Effector CD4-positive, alpha-beta T cell (primary cell): Measurements from ENCODE around the gene CCDC91.
"Not testable (repeated sequence)": the region's sequence is repeated elsewhere in the genome, so short reads cannot be mapped to it uniquely, and the experiment has no call there.

Experiments
- DNase-seq: peaks from one replicate; pipeline ENCODE4 v3.0.0-alpha.2; 2020

CCDC91 gene

DNA sequence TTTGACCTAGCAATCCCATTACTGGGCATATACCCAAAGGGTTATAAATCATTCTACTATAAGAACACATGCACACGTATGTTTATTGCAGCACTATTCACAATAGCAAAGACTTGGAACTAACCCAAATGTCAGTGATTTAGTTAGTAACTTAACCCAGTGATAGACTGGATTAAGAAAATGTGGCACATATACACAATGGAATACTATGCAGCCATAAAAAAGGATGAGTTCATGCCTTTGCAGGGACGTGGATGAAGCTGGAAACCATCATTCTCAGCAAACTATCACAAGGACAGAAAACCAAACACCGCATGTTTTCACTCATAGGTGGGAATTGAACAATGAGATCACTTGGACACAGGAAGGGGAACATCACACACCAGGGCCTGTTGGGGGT lies 189.5 kb downstream of the CCDC91 start:
- DNase-seq, result not testable (repeated sequence)

DNA sequence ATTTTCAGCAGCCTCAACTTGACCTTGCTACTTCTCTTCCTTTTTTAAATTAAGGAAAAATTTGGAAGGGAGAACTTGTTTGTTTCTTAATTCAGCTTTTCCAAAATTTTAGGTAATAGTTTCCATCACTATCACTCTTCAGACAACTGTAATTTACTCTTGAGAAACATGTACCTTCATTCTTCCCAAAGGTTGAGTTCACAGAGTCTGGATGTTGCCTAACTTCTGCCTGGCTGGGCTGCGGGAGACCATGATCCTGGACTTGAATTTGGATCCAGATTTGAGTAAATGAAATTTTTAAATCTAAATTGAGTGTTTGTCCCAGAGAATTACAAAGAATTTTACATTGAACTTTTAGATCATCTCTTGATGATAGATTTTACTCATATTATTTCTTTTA lies 193.1 kb downstream of the CCDC91 start:
- no peak for DNase-seq

- DNase-seq, result no peak
Measured at GRCh38 chr12:28388879-28389278, 198.6 kb downstream of the CCDC91 start.

DNA sequence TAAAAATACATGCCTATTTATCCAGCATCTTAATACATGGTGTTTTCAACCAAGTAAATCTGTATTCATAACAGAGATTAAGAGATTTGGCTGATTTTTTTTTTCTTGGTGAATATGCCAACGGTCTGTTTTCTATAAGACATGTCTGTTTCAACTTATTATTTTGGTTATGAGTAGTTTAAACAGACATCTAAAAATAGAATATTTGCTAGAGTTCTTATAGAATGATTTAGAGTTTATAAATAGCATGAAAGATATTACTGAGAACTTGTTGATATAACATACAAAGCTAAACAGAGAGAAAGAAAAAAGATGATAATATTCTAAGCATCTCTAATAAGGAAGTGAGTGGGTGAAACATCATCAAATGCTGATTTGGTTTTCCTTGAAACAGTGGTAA lies 199.9 kb downstream of the CCDC91 start:
- DNase-seq, result no peak

GRCh38 chr12:28390761-28391385 lies 200.6 kb downstream of the CCDC91 start:
- DNase-seq, result no peak

DNA sequence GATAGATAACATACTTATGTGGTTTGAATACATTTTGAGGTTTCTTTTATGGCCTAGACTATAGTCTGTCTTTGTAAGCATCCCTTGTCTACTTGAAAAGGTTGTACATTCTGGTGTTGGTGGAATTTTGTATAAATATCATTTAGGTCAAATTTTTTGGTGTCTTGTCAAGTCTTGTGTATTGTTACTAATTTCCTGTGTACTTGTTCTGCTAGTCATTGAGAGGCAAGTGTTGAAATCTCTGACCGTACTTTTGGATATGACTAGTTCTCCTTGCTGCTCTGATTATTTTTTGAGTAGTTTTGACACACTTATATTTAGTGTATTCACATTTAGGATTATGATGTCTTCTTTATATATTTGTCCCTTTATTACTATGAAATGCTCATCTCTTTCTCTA lies 219.6 kb downstream of the CCDC91 start:
- DNase-seq, result no peak

GRCh38 chr12:28413460-28414109 lies 223.3 kb downstream of the CCDC91 start:
- no peak for DNase-seq

DNA sequence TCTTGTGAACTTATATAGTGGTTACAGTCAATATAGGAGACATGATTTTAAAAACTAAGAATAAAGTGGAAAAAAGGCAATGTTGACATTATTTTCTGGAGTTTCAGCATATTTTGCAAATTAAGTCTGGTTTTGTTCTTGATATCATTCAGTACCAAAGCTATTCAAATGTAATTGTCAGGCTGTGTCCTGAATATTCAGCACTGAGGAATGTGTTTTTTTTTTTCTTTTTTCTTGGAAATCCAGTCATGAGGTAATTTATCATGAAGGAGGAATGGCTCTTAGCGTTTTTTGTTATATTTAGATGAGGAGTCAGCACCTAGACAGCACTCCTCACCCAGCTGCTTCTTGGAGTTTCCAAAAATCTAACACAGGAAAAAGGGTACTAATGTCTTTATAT lies 225.5 kb downstream of the CCDC91 start:
- no peak for DNase-seq

DNA sequence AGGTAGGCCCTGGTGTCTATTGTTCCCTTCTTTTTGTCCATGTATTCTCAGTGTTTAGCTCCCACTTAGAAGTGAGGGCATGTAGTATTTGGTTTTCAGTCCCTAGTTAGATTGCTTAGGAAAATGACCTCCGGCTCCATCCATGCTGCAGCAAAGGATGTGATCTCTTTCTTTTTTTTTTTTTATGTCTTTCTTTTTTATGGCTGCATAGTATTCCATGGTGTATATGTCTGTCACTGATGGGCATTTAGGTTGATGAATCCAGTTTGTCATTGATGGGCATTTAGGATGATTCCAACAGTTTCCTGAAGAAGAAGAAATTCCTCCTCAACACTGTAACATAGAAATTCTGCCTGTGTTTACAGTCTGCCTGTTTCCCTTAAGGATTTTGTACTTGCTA lies 231.1 kb downstream of the CCDC91 start:
- DNase-seq, result no peak

- DNase-seq, result no peak
Measured at GRCh38 chr12:28424965-28425364, 234.7 kb downstream of the CCDC91 start.

- DNase-seq, result no peak
Measured at GRCh38 chr12:28425526-28425925, 235.3 kb downstream of the CCDC91 start.

GRCh38 chr12:28427046-28427445 lies 236.8 kb downstream of the CCDC91 start:
- DNase-seq, result no peak

DNA sequence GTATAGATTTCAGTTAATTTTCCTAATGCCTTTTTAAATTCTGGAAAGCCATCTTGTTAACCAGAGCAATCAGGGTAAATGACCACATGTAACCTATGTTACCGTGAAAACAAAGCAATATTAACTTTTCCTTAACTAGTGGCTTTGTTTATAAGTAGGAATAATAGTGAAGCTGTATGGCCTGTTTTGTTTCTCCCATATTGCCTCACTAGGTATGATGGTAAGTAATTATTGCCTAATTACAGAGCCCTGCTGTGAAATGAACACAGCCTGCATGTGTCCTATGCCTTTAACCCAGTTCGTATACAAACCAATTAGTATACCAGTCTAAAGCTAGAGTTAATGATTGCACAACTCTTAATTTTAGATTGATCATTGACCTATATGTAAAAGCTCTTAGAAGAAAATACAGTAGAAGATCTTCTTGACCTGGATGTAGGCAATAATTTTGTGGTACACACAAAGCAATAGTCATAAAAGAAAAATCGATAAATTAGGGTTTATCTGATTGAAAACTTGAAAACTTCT lies 249.9 kb downstream of the CCDC91 start:
- DNase-seq, result no peak

- DNase-seq, result no peak
Measured at GRCh38 chr12:28442101-28442500, 251.8 kb downstream of the CCDC91 start.

GRCh38 chr12:28443337-28443736 lies 253.1 kb downstream of the CCDC91 start:
- no peak for DNase-seq

DNA sequence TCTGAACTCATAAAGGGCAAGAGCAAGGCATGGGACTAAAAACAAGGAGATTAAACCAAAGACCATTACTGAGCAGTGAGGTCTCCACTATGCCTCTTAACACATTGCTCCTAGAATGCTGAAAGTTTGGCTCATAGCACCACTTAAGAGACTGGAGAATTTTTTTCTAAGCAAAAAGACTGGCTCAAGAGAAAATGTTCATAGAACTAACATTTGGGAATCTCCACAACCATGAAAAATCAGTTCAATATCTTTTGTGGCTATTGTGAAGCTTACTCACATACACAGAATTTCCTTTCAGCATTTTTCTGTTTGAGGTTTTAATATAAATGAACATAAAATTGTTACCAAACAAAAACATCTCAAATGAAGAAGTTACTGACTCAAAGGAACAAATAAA lies 255.8 kb downstream of the CCDC91 start:
- DNase-seq, result no peak

DNA sequence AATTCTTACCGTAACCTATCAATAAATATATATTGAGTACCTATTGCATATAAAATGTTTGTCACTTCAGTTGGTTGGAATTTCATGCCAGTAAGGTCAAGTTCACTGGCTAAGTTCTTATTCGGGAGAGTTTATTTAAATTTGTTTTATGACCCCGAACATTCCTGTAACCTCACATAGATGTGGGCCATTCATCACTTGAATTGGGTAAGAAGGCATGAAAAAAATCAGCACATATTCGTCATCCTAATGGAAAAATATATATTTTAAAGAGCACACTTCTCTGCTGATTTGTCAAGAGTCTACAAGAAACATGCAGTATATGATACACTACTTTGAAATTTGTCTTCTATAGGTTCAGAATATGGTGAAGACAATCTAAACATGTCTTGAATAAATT lies 263.4 kb downstream of the CCDC91 start:
- DNase-seq, result no peak

GRCh38 chr12:28456934-28457710 lies 266.9 kb downstream of the CCDC91 start:
- no peak for DNase-seq

DNA sequence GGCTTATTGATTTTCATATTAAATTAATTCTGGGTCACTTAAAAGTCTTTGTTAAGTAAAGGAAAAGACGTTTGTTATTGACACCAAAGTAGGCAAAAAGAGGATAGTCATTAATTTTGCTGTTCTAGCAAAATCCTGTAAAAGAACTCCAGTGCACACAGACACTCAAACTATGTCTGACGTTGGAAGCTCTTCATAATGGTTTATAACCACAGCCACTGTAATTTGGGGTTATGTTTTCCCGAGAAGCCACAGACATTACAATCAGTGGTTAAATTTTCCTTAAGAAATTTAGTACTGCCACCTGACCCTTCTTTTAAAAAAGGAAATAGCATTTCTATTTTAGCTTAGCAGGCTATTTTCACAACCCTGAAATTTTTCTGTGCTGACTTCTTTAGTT lies 267.5 kb downstream of the CCDC91 start:
- no peak for DNase-seq

- DNase-seq, result no peak
Measured at GRCh38 chr12:28459481-28459880, 269.2 kb downstream of the CCDC91 start.

GRCh38 chr12:28460420-28461130 lies 270.3 kb downstream of the CCDC91 start:
- no peak for DNase-seq

DNA sequence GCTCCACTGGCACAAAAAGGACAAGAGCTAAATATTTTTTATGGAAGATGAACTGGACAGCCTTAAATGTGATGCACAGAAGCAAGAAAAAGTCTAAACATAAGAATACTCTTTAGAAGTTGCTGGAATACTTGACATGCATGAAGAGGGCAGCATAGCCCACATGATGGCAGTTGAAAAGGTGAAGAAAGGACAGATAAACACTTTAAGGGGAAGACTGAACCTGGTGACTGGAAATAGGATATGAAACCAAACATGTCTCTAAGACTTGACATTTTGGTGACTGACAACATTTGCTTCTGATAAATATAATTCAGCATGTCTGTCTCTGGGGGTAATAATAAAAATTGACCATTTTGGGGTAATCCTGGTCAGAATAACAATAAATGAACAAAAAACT lies 273.1 kb downstream of the CCDC91 start:
- DNase-seq, result no peak

GRCh38 chr12:28471762-28472161 lies 281.5 kb downstream of the CCDC91 start:
- not testable (repeated sequence) for DNase-seq
